ENCODE results near the gene CCL13.

CCL13 gene

DNA sequence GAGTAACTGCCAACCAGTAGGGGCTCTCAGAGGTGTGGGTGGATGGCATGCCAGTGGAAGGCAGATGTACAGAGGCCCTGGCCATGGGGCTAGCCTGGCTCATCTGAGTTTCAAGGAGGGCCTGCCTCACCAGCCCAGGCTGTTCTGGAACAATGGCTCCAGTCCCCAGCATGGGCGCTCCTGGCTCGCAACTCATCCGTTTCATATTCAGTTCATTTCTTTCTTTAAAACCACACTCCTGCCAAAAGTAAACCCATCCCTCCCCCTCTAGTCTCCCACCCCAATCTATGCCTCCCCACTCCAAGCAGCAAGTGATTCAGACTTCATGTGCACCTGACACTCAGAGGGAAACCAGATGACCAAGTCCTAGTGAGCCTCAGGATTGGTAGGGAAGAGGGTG lies 2.4 kb downstream of the CCL13 start:
- Histone ChIP-seq H3K79me1 (ENCODE audit: low read depth, low read length) (no peaks in the 10 kb centered on the region), H4K8ac (ENCODE audit: low read depth, low read length) (no peak overlapping the region), H3K4me2 (ENCODE audit: insufficient read depth, low read length, poor library complexity, severe bottlenecking) (no peak overlapping the region), H2BK12ac (ENCODE audit: low read length) (no peak overlapping the region), H3K18ac (ENCODE audit: low read length) (no peak overlapping the region), H3K9ac (ENCODE audit: low read depth, low read length, poor library complexity) (no peak overlapping the region), H2AFZ (ENCODE audit: low read length) (no peak overlapping the region), H3K23ac (ENCODE audit: low read depth, low read length, poor library complexity) (no peak overlapping the region), H3K4me1 (ENCODE audit: control insufficient read depth in 2 of 2, insufficient read depth in 1 of 2, low read depth in 1 of 2, low read length in 2 of 2) (no peaks in the 10 kb centered on the region), H3K36me3 (replicated peaks in 1 of 2; ENCODE audit: control insufficient read depth in 2 of 2, insufficient read depth in 2 of 2, low read length in 2 of 2) (no peaks in the 10 kb centered on the region), H2AK5ac (ENCODE audit: low read depth, low read length) (no peak overlapping the region), H2BK120ac (ENCODE audit: low read depth, low read length) (no peak overlapping the region), H3K4me3 (ENCODE audit: low read length in 2 of 2) (no peak overlapping the region), H4K91ac (ENCODE audit: low read depth, low read length, poor library complexity) (no peak overlapping the region), H2BK15ac (ENCODE audit: low read length) (no peak overlapping the region), H3K4ac (ENCODE audit: low read length) (no peak overlapping the region), H3K14ac (ENCODE audit: low read length) (no peak overlapping the region), H3K9me3 (replicated peaks in 1 of 2; ENCODE audit: control insufficient read depth in 2 of 2, insufficient read depth in 1 of 2, low read depth in 1 of 2, low read length in 2 of 2) (no peaks in the 10 kb centered on the region), H2BK5ac (ENCODE audit: low read length) (no peak overlapping the region), H3K27me3 (ENCODE audit: control insufficient read depth in 3 of 3, insufficient read depth in 3 of 3, low read depth in 1 of 3, low read length in 3 of 3) (no peaks in the 10 kb centered on the region), H3K27ac (replicated peaks; ENCODE audit: low read length) (no peak overlapping the region)
- DNase-seq (ENCODE audit: low spot score): no peak
- no CpG with 5 or more reads among the region's 3 CpGs for WGBS, 2 donors (ENCODE audit: extremely low coverage in 2 of 2, insufficient read length in 2 of 2, insufficient replicate concordance in 1 of 2)

DNA sequence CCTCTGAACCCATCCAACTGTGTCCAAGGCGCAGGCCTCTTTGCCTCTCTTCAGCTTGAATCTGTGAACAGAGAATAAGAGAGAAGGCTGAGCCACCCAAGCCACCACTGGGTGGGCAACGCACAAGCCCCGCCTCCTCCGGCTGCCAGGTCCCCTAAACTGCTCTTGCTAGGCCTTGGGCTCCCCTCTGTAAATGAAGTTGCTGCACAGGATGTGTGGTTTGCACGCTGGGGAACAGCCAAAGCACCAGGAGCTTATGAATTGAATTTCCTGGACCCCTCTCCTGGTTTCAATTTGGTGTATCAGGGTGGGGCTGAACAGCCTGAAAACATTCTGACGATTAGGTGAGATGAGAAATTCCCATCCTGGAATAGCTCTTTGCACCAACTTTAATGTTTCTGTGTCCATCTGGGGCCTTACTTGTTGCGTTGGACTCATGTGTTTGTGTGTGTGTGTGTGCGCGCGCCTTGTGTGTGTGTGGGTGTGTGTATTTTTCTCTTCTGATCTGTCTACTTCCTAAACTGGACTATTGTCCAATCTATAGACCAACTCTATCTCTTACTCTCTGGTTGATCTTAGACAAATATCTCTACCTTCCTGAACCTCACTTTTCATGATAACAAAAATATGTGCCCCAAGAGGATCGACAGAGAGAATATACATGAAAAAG lies 4.5 kb downstream of the CCL13 start:
- no peak for DNase-seq (ENCODE audit: low spot score)
- no CpG with 5 or more reads among the region's 11 CpGs for WGBS, 2 donors (ENCODE audit: extremely low coverage in 2 of 2, insufficient read length in 2 of 2, insufficient replicate concordance in 1 of 2)
- no peaks in the 10 kb centered on the region for H3K27me3 ChIP-seq (ENCODE audit: control insufficient read depth in 3 of 3, insufficient read depth in 3 of 3, low read depth in 1 of 3, low read length in 3 of 3)
- H3K4me2 ChIP-seq (ENCODE audit: insufficient read depth, low read length, poor library complexity, severe bottlenecking): no peak overlapping the region
- H2AK5ac ChIP-seq (ENCODE audit: low read depth, low read length): no peak overlapping the region
- no peaks in the 10 kb centered on the region for H3K9me3 ChIP-seq (replicated peaks in 1 of 2; ENCODE audit: control insufficient read depth in 2 of 2, insufficient read depth in 1 of 2, low read depth in 1 of 2, low read length in 2 of 2)
- H3K9ac ChIP-seq (ENCODE audit: low read depth, low read length, poor library complexity): no peak overlapping the region
- H3K18ac ChIP-seq (ENCODE audit: low read length): no peak overlapping the region
- H2BK15ac ChIP-seq (ENCODE audit: low read length): no peak overlapping the region
- no peak overlapping the region for H3K4ac ChIP-seq (ENCODE audit: low read length)
- H3K14ac ChIP-seq (ENCODE audit: low read length): no peak overlapping the region
- H3K23ac ChIP-seq (ENCODE audit: low read depth, low read length, poor library complexity): no peak overlapping the region
- no peak overlapping the region for H3K4me3 ChIP-seq (ENCODE audit: low read length in 2 of 2)
- H2BK120ac ChIP-seq (ENCODE audit: low read depth, low read length): no peak overlapping the region
- H3K36me3 ChIP-seq (replicated peaks in 1 of 2; ENCODE audit: control insufficient read depth in 2 of 2, insufficient read depth in 2 of 2, low read length in 2 of 2): no peaks in the 10 kb centered on the region
- H2BK12ac ChIP-seq (ENCODE audit: low read length): no peak overlapping the region
- H4K8ac ChIP-seq (ENCODE audit: low read depth, low read length): no peak overlapping the region
- no peak overlapping the region for H3K27ac ChIP-seq (replicated peaks; ENCODE audit: low read length)
- H3K4me1 ChIP-seq (ENCODE audit: control insufficient read depth in 2 of 2, insufficient read depth in 1 of 2, low read depth in 1 of 2, low read length in 2 of 2): no peaks in the 10 kb centered on the region
- no peak overlapping the region for H2AFZ ChIP-seq (ENCODE audit: low read length)
- no peaks in the 10 kb centered on the region for H3K79me1 ChIP-seq (ENCODE audit: low read depth, low read length)
- H4K91ac ChIP-seq (ENCODE audit: low read depth, low read length, poor library complexity): no peak overlapping the region
- H2BK5ac ChIP-seq (ENCODE audit: low read length): no peak overlapping the region

DNA sequence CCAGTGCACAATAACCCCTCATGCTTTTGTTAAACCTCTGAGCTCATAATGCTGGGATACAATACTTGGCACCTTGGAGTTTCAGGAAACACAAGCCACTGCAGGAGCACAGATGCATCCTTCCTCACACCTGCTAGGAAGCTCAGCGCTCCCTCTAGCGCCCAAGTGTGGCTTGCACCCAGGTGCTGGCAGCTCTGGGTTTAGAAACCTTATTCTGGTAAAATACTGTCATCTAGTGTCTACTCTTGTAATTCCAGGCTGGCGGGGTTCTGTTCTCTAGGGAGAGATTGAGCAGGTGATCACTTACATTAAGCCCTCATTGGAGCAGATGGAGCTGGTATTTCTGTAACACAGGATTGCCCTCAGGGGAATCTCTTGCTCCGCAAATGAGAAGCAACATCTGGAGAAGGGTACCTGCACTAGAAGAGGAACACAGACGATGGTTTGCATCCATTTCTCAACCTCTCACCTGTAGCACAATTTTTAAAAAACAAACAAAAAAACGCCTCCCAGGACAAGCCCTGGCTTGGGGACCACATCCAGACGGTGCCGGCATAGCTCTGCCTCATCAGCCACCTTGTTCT lies 5.3 kb downstream of the CCL13 start:
- Histone ChIP-seq H3K4me2 (ENCODE audit: insufficient read depth, low read length, poor library complexity, severe bottlenecking) (no peak overlapping the region), H3K4me3 (ENCODE audit: low read length in 2 of 2) (no peak overlapping the region), H4K8ac (ENCODE audit: low read depth, low read length) (no peak overlapping the region), H3K9me3 (replicated peaks in 1 of 2; ENCODE audit: control insufficient read depth in 2 of 2, insufficient read depth in 1 of 2, low read depth in 1 of 2, low read length in 2 of 2) (no peaks in the 10 kb centered on the region), H3K27ac (replicated peaks; ENCODE audit: low read length) (no peak overlapping the region), H3K18ac (ENCODE audit: low read length) (no peak overlapping the region), H2BK120ac (ENCODE audit: low read depth, low read length) (no peak overlapping the region), H2AFZ (ENCODE audit: low read length) (no peak overlapping the region), H3K36me3 (replicated peaks in 1 of 2; ENCODE audit: control insufficient read depth in 2 of 2, insufficient read depth in 2 of 2, low read length in 2 of 2) (no peaks in the 10 kb centered on the region), H2BK15ac (ENCODE audit: low read length) (no peak overlapping the region), H3K9ac (ENCODE audit: low read depth, low read length, poor library complexity) (no peak overlapping the region), H3K79me1 (ENCODE audit: low read depth, low read length) (no peaks in the 10 kb centered on the region), H3K14ac (ENCODE audit: low read length) (no peak overlapping the region), H3K23ac (ENCODE audit: low read depth, low read length, poor library complexity) (no peak overlapping the region), H2AK5ac (ENCODE audit: low read depth, low read length) (no peak overlapping the region), H2BK5ac (ENCODE audit: low read length) (no peak overlapping the region), H3K4ac (ENCODE audit: low read length) (no peak overlapping the region), H3K27me3 (ENCODE audit: control insufficient read depth in 3 of 3, insufficient read depth in 3 of 3, low read depth in 1 of 3, low read length in 3 of 3) (no peaks in the 10 kb centered on the region), H2BK12ac (ENCODE audit: low read length) (no peak overlapping the region), H4K91ac (ENCODE audit: low read depth, low read length, poor library complexity) (no peak overlapping the region), H3K4me1 (ENCODE audit: control insufficient read depth in 2 of 2, insufficient read depth in 1 of 2, low read depth in 1 of 2, low read length in 2 of 2) (no peaks in the 10 kb centered on the region)
- WGBS, 2 donors (ENCODE audit: extremely low coverage in 2 of 2, insufficient read length in 2 of 2, insufficient replicate concordance in 1 of 2): no CpG with 5 or more reads among the region's 8 CpGs
- DNase-seq (ENCODE audit: low spot score): peak; percentile 80

DNA sequence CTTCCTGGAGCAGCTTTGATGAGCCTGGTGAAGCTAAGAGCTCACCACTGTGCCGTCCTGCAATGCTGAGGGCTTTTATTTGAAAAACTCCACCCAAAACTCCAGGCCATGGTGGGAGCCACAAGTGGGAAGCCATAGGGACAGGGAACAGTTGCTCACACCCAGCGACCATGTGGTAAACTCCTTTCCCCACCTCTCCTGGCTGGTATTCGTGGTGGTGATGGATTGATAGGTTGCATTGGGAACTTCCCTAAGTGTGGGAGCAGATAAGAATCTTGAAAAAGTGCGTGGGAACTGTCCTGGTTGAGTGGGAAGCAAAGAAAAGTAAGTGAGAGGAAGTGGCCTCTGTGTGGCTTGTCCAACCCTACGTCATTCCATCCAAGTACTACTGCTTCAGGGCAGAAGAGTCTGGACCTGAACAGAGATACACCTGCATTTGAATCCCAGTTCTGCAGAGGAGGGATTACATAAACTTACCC lies 6.9 kb downstream of the CCL13 start, which contains the start of gene CCL1:
Gene CCL1, minus strand, starts transcription at position 51 of the 479 bp plus-strand sequence. CDS start 72 bp downstream, outside the sequence.
- no peak within 1 kb of the TSS for H2BK120ac ChIP-seq (ENCODE audit: low read depth, low read length)

More for the DNA sequence above, 6.9 kb downstream of the CCL13 start, which contains the start of gene CCL1:
- no CpG with 5 or more reads among the region's 5 CpGs for WGBS, 2 donors (ENCODE audit: extremely low coverage in 2 of 2, insufficient read length in 2 of 2, insufficient replicate concordance in 1 of 2)
- no peak within 1 kb of the TSS for H3K4me2 ChIP-seq (ENCODE audit: insufficient read depth, low read length, poor library complexity, severe bottlenecking)
- H3K79me1 ChIP-seq (ENCODE audit: low read depth, low read length): no peaks in the 10 kb centered on the region
- no peaks in the 10 kb centered on the region for H3K27me3 ChIP-seq (ENCODE audit: control insufficient read depth in 3 of 3, insufficient read depth in 3 of 3, low read depth in 1 of 3, low read length in 3 of 3)
- H3K36me3 ChIP-seq (replicated peaks in 1 of 2; ENCODE audit: control insufficient read depth in 2 of 2, insufficient read depth in 2 of 2, low read length in 2 of 2): no peaks in the 10 kb centered on the region
- H3K4me3 ChIP-seq (ENCODE audit: low read length in 2 of 2): no peak within 1 kb of the TSS
- no peak within 1 kb of the TSS for H3K4ac ChIP-seq (ENCODE audit: low read length)
- no peaks in the 10 kb centered on the region for H3K9me3 ChIP-seq (replicated peaks in 1 of 2; ENCODE audit: control insufficient read depth in 2 of 2, insufficient read depth in 1 of 2, low read depth in 1 of 2, low read length in 2 of 2)
- H2AFZ ChIP-seq (ENCODE audit: low read length): no peak within 1 kb of the TSS
- no peak for DNase-seq (ENCODE audit: low spot score)
- H3K14ac ChIP-seq (ENCODE audit: low read length): no peak within 1 kb of the TSS
- no peak within 1 kb of the TSS for H4K8ac ChIP-seq (ENCODE audit: low read depth, low read length)
- H4K91ac ChIP-seq (ENCODE audit: low read depth, low read length, poor library complexity): no peak within 1 kb of the TSS
- H2BK5ac ChIP-seq (ENCODE audit: low read length): no peak within 1 kb of the TSS
- peak within 1 kb of the TSS; percentile 25 for H3K23ac ChIP-seq (ENCODE audit: low read depth, low read length, poor library complexity)
- no peak within 1 kb of the TSS for H3K27ac ChIP-seq (replicated peaks; ENCODE audit: low read length)
- H3K18ac ChIP-seq (ENCODE audit: low read length): no peak within 1 kb of the TSS
- peak within 1 kb of the TSS; percentile 7 for H2AK5ac ChIP-seq (ENCODE audit: low read depth, low read length)
- H2BK15ac ChIP-seq (ENCODE audit: low read length): no peak within 1 kb of the TSS
- H3K9ac ChIP-seq (ENCODE audit: low read depth, low read length, poor library complexity): no peak within 1 kb of the TSS
- no peak within 1 kb of the TSS for H2BK12ac ChIP-seq (ENCODE audit: low read length)
- H3K4me1 ChIP-seq (ENCODE audit: control insufficient read depth in 2 of 2, insufficient read depth in 1 of 2, low read depth in 1 of 2, low read length in 2 of 2): no peaks in the 10 kb centered on the region

Measured in neuronal stem cell (in vitro differentiated cells).